HG03460 (cell line): ENCODE measurements around the gene PDE1C.

Source experiments
- ATAC-seq: cut with Tn5 transposase; IDR thresholded peaks from one replicate; pipeline ENCODE4 v1.9.1; 2021; ENCODE audit not compliant: unreplicated experiment

PDE1C gene

DNA sequence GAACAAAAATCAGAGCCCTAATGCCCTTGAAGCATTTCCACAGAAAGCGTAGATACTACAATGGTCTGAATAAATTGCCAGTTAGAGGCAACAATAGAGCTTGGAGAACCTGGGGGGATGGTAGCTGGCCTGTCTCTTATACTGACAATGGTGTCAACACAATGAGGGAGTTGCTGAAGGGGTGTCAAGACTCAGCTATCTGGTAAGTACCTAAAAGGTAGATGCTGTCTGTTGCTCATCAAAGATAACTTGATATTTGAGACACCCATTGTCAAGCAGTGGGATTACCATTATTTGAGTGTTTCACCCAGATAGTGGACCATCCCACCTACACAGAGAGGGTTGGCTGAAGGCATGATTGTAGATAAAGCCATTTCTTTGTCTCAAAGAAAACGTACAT lies 72.8 kb downstream of the PDE1C start:
- no peak for ATAC-seq

GRCh38 chr7:31995134-31995533 lies 75.1 kb downstream of the PDE1C start:
- ATAC-seq = no peak

GRCh38 chr7:31991846-31992245 lies 78.4 kb downstream of the PDE1C start:
- ATAC-seq = no peak

GRCh38 chr7:31991406-31991805 lies 78.8 kb downstream of the PDE1C start:
- no peak for ATAC-seq

DNA sequence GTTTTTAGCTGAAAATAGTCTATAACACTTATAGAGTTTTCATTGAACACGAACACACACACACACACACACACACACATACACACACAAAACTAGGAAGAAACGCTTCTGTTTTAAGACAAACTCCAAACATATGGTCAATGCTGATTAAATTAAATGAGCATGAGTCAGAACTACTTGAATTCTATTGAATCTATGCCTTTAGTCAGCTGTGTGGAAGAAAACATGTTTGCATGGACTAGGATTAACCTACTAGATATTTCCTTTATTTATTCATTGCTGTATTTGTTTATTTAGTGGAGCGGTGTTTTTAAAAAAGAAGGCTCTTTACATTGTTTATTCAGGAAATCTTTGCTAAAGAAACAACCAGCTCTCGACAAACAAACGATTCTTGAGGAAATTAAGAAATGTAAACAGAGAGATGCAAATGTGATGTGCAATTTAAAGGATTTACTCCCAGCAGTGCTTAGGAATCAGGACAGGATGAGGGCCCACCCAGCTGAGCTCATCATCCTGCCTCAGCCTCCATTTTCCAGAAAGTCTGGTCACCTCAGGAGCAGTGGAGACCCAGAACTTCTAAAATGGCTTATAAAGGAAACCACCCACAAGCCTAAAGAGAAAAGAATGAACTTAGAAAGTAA lies 83.2 kb downstream of the PDE1C start:
- no peak for ATAC-seq

DNA sequence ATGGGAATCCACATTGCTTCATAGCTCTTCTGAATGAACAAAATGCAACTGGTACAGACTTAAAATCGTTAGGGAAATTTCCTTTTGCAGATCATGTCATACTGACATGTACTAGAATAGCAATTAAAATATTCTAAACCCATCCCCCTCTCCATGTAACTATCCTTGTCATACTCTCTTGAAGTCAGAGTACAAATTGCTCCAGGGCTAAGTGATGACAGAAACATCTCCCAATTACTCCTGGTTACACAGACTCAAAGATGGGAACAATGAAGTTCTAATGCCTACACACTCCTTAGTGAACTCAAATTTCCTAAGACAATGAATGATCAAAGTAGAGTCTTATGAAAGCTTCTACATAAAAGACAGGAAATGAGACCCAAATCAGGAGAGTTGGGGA lies 87.2 kb downstream of the PDE1C start:
- no peak for ATAC-seq

- ATAC-seq = no peak
Observed at GRCh38 chr7:31981874-31982390, 88.3 kb downstream of the PDE1C start.

DNA sequence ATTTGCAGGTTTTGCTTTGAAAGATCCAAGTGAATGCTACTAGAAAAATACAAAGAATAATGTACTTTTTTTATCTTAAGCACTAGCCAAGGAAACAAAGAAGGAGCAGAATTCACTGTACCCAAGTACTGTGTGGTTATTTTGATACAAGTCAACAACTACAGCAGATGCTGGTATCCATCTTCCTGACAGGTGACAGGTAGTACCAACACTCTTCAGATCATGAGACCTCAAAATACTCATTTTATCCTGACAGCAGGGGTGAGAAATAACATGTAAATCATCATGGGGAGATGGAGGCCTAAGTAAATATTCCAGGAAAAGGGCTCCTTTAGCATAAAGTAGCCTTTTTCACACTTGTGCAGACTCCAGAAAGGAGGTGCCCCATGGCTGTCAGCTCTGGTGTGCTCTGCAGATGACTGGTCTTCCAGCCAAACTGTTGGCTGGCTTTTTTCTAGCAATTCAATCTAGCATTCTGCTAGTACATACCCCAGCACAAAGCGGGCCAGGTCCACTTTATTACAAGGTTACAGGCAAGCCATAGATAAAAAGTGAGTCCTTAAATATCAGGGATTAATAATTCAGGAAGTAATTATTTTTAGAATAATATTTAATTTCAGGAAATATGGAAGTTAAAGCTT lies 90.4 kb downstream of the PDE1C start:
- ATAC-seq = no peak

GRCh38 chr7:31975546-31975945 lies 94.7 kb downstream of the PDE1C start:
- no peak for ATAC-seq

- no peak for ATAC-seq
Observed at GRCh38 chr7:31974351-31974750, 95.9 kb downstream of the PDE1C start.

DNA sequence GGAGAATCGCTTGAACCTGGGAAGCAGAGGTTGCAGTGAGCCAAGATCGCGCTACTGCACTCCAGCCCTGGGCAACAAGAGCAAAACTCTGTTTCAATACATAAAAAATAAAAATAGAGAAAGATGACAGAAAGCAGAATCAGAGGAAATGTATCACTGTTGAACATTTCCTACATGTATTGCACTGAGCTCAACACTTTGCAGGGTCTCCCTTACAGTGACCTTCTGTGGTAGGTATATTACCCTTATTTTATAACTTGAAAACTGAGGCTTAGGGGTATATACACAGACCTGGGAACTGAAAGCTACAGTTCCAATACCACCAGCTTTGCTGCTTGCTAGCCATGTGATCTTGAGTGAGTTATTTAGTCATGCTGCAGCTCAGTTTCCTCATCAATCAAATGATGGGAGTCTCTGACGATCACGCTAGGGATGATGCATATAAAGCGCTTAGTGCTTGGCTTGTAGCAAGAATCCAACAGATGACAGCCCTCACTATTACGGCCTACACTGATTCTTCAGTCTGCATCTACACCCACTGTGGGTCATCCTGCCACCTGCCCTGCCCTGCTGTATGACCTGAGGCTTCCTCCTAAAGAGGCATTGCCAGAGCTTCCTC lies 99.0 kb downstream of the PDE1C start:
- ATAC-seq = no peak

DNA sequence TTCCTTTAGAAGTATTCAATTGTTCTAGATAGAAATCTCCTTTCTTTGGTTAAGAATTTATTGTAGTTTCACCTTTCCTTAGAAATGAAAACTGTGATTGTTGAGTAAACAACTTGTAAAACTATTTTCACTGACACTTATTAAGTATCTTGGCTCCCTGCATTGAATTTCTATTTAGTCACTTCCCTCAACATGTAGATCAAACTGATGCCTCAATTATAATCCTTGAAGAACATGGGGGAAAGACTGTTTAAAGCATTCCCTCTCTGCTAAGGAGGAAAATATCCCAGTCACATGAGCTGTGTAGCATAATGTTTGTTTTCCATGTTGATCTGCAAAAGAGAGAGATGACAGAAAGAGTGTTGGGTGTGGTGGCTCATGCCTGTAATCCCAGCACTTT lies 99.7 kb downstream of the PDE1C start:
- ATAC-seq = no peak

DNA sequence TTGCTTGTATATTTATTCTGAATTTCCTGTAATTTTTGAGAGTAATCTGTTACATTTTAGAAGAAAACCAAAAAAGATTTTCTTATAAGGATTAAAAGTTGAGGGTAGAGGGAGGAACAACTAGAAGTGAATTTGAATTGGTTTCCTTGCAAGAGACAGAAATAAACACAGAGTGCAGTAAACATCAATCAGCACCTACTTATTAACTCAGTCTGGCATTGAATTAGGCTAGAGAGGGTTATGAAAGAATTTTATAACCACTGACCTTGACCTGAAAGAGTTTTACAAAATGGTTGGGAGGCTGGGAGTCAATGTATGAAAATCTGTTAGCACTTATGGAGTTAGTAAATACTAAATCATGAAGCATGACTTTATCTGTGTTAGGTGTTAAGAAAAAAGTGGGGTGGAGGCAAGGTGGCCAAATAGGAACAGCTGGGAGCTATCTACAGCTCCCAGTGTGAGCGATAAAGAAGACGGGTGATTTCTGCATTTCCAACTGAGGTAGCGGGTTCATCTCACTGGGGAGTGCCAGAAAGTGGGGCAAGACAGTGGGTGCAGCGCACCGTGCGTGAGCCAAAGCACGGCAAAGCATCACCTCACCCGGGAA lies 106.5 kb downstream of the PDE1C start:
- no peak for ATAC-seq

DNA sequence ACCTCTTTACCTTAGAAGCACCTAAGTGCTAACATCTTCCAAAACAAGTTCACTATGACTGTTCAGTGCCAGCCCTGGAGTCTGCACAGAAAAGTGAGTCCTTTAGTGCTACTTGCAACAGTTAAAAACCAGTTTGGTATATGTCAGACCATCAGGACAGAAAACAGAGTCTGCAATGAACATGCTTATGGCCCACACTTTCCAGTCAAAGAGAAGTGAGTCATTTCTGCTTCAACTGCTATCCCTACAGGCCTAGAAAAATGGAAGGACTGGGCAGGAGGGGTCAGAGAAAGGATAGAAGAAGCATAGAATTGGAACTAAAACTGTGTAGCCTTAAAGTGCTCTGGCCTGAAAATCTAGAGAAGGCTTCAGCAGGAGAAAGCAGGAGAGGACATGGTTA lies 108.0 kb downstream of the PDE1C start:
- no peak for ATAC-seq

DNA sequence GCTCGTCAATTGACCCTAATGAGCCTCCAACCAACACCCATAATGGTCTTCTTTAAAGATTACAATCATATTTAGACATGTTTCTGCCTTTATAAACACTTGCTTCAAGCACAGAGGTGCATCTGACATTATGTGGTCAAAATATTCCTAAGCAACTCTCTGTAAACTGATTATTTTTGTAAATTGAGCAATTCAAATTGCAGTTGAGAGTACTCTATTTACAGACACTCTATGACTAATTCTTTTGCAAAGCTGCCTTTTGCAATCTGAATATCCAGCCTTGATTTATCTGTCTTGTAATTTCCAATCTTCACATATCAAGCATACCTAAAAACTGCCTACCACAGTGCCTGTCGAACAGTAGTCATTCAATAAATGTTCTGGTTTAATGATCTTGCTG lies 112.0 kb downstream of the PDE1C start:
- ATAC-seq = no peak

GRCh38 chr7:31957756-31958155 lies 112.5 kb downstream of the PDE1C start:
- ATAC-seq = no peak

GRCh38 chr7:31957090-31957720 lies 113.0 kb downstream of the PDE1C start:
- ATAC-seq = no peak

- ATAC-seq = no peak
Observed at GRCh38 chr7:31955641-31956040, 114.6 kb downstream of the PDE1C start.

DNA sequence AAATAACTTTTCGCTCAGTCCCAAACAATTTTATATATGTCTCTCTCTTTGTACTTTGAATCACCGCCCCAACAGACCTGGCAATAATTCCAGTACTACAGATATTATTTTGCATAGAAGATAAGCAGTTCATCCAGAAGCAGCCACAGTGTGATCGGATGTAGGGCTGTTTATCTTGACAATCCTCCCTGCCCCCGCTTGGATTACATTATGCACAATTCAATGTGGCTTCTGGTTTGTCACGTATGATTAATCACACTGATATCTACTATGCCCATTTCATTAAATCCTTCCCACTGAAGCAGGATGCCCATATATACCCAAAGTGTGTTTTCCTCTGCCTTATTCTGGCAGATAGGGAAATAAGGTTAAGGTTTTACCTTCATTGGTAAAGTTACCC lies 115.2 kb downstream of the PDE1C start:
- no peak for ATAC-seq

DNA sequence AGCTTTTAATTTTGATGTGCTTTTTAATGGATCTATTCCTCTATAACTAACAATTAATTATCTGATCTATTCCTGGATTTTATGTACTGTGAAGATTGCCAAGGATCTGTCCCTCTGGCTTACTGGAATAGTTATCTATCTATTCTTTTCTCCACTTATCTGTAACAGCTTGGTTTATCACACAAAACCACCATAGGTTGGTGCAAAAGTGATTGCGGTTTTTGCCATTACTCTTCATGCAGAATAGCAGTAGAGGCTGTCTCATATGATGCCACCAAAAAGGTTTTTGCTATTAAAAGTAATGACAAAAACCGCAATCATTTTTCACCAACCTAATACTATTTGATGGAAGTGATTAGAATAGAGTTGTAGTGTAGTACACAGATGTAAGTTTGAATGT lies 115.7 kb downstream of the PDE1C start:
- no peak for ATAC-seq

- no peak for ATAC-seq
Observed at GRCh38 chr7:31953432-31953831, 116.8 kb downstream of the PDE1C start.
